Neural crest cell (in vitro differentiated cells): Measurements from ENCODE around the gene BOD1L1. TPM values are rescaled to one million over a fixed set of nuclear protein-coding genes. Genes with fewer than 3 reads are reported as not detected.
A peak's percentile ranks its signal among the peaks of the same experiment; 100 is the strongest.

Experiments
- DNase-seq: peaks from one replicate; pipeline ENCODE4 v3.0.0; 2021; ENCODE audit warnings: low read depth, mixed read lengths, low spot score
- H3K27ac Mint-ChIP-seq: one replicate; pipeline ENCODE4 v1.8.0; 2021; ENCODE audit warnings: mild to moderate bottlenecking, mixed read lengths; ENCODE audit not compliant: unreplicated experiment
- H3K27me3 Mint-ChIP-seq: 2 replicates; pipeline ENCODE4 v1.8.0; 2021; ENCODE audit warnings: low read depth, mild to moderate bottlenecking, mixed read lengths
- H3K36me3 Mint-ChIP-seq: 2 replicates; pipeline ENCODE4 v1.8.0; 2021; ENCODE audit warnings: low read depth, mild to moderate bottlenecking, mixed read lengths
- H3K4me1 Mint-ChIP-seq: 2 replicates; pipeline ENCODE4 v1.8.0; 2021; ENCODE audit warnings: mixed read lengths
- H3K4me3 Mint-ChIP-seq: one replicate; pipeline ENCODE4 v1.8.0; 2021; ENCODE audit warnings: mild to moderate bottlenecking, mixed read lengths
- H3K9me3 Mint-ChIP-seq: 2 replicates; pipeline ENCODE4 v1.8.0; 2021; ENCODE audit warnings: mixed read lengths
- CTCF ChIP-seq: fragments of 200-600 bp; sonication (generic); conservative IDR thresholded peaks from 2 replicates; pipeline ENCODE4 v1.5.0; 2021; ENCODE audit warnings: antibody characterized with exemption, mild to moderate bottlenecking
- total RNA-seq: library from RNA; stranded (reverse); gene quantifications from 2 replicates; pipeline ENCODE4 v1.2.1, GENCODE V29; 2021

Gene BOD1L1
- total RNA-seq, 1 donor from 2014 or later, result 27.9 TPM

DNA sequence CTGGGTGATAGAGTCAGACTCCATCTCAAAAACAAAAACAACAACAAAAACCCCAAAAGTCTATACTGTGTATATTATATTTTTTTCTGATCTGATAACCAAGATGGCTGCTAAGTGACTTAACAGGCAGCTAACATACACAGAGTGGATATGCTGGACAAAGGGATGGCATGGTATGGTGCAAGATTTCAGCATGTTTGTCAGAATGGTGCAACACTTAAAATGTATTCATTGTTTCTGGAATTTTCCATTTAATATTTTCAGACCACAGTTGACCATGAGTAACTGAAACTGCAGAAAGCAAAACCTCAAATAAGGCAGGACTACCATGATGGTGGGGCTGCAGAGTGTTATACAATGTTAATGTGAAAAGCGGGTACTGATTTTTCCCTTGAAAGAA lies 6.1 kb upstream of the BOD1L1 start:
- H3K27me3 Mint-ChIP-seq, result peaks cover 14% of the 10 kb centered on the region
- DNase-seq, result no peak
- no peak overlapping the region for H3K4me3 Mint-ChIP-seq
- no peak overlapping the region for H3K27ac Mint-ChIP-seq
- no peaks in the 10 kb centered on the region for H3K36me3 Mint-ChIP-seq
- H3K9me3 Mint-ChIP-seq, result no peaks in the 10 kb centered on the region
- peaks cover 2% of the 10 kb centered on the region for H3K4me1 Mint-ChIP-seq
- no peak for TF ChIP-seq CTCF

GRCh38 chr4:13627178-13627605 lies 333 bp downstream of the BOD1L1 start:
- H3K27me3 Mint-ChIP-seq, result no peaks in the 10 kb centered on the region
- H3K9me3 Mint-ChIP-seq, result no peaks in the 10 kb centered on the region
- DNase-seq, result no peak

GRCh38 chr4:13626492-13627177 lies 890 bp downstream of the BOD1L1 start:
- Mint-ChIP-seq H3K27me3 (no peaks in the 10 kb centered on the region), H3K36me3 (no peaks in the 10 kb centered on the region), H3K9me3 (no peaks in the 10 kb centered on the region), H3K4me3 (peak overlapping the region; percentile 85), H3K4me1 (peaks cover 28% of the 10 kb centered on the region), H3K27ac (no peak overlapping the region)
- DNase-seq, result no peak
- no peak for TF ChIP-seq CTCF

More at GRCh38 chr4:13627178-13627605, 333 bp downstream of the BOD1L1 start:
- Mint-ChIP-seq H3K4me3 (peak overlapping the region; percentile 97), H3K36me3 (no peaks in the 10 kb centered on the region), H3K27ac (peak overlapping the region; percentile 99), H3K4me1 (peaks cover 28% of the 10 kb centered on the region)
- TF ChIP-seq CTCF, result no peak

- H3K4me3 Mint-ChIP-seq, result no peak overlapping the region
These were observed 9.2 kb downstream of the BOD1L1 start for GRCh38 chr4:13618212-13618806.

GRCh38 chr4:13617801-13618200 lies 9.7 kb downstream of the BOD1L1 start:
- H3K4me1 Mint-ChIP-seq, result no peaks in the 10 kb centered on the region
- H3K9me3 Mint-ChIP-seq, result no peaks in the 10 kb centered on the region
- no peak overlapping the region for H3K27ac Mint-ChIP-seq
- H3K27me3 Mint-ChIP-seq, result no peaks in the 10 kb centered on the region
- no peak for TF ChIP-seq CTCF
- no peak overlapping the region for H3K4me3 Mint-ChIP-seq
- H3K36me3 Mint-ChIP-seq, result no peaks in the 10 kb centered on the region
- no peak for DNase-seq

More at GRCh38 chr4:13618212-13618806, 9.2 kb downstream of the BOD1L1 start:
- TF ChIP-seq CTCF, result no peak
- no peak overlapping the region for H3K27ac Mint-ChIP-seq
- H3K27me3 Mint-ChIP-seq, result no peaks in the 10 kb centered on the region
- no peaks in the 10 kb centered on the region for H3K36me3 Mint-ChIP-seq
- no peaks in the 10 kb centered on the region for H3K9me3 Mint-ChIP-seq
- no peaks in the 10 kb centered on the region for H3K4me1 Mint-ChIP-seq
- no peak for DNase-seq
